Mesendoderm (in vitro differentiated cells): Measurements from ENCODE around the gene WNT5B. TPM values are rescaled to one million over a fixed set of nuclear protein-coding genes. Genes with fewer than 3 reads are reported as not detected.

Experiments used
- DNase-seq: peaks from one replicate; pipeline ENCODE4 v3.0.0; 2013
- H2AK5ac ChIP-seq: 2 replicates; pipeline ENCODE4 v1.6.1; 2013; ENCODE audit warnings: low read length, inconsistent platforms
- H2BK120ac ChIP-seq: 2 replicates; pipeline ENCODE4 v1.6.1; 2013; ENCODE audit warnings: low read depth, mild to moderate bottlenecking, low read length, moderate library complexity, mixed read lengths
- H2BK15ac ChIP-seq: replicated peaks from 2 replicates; pipeline ENCODE4 v1.6.1; 2013; ENCODE audit warnings: low read depth, mild to moderate bottlenecking, moderate library complexity
- H2BK5ac ChIP-seq: 2 replicates; pipeline ENCODE4 v1.6.1; 2013; ENCODE audit warnings: low read length, inconsistent platforms
- H3K18ac ChIP-seq: 2 replicates; pipeline ENCODE4 v1.6.1; 2013; ENCODE audit warnings: mild to moderate bottlenecking, low read length, mixed read lengths
- H3K23ac ChIP-seq: one replicate; pipeline ENCODE4 v1.6.1; 2013; ENCODE audit warnings: low read length
- H3K27ac ChIP-seq: 2 replicates; pipeline ENCODE4 v1.5.1; 2013; ENCODE audit warnings: low read depth, mild to moderate bottlenecking, inconsistent platforms, low read length, moderate library complexity
- H3K27me3 ChIP-seq: 2 replicates; pipeline ENCODE4 v1.6.1; 2013; ENCODE audit warnings: low read length, control low read depth, mild to moderate bottlenecking, inconsistent platforms; ENCODE audit not compliant: insufficient read depth, poor library complexity
- H3K36me3 ChIP-seq: 2 replicates; pipeline ENCODE4 v1.6.1; 2013; ENCODE audit warnings: low read length, inconsistent platforms; ENCODE audit not compliant: control insufficient read depth, insufficient read depth
- H3K4ac ChIP-seq: one replicate; pipeline ENCODE4 v1.6.1; 2013; ENCODE audit warnings: low read depth, mild to moderate bottlenecking, low read length, moderate library complexity
- H3K4me1 ChIP-seq: 2 replicates; pipeline ENCODE4 v1.6.1; 2013; ENCODE audit warnings: low read depth, low read length, inconsistent platforms; ENCODE audit not compliant: control insufficient read depth
- H3K4me2 ChIP-seq: 2 replicates; pipeline ENCODE4 v1.6.1; 2013; ENCODE audit warnings: low read length
- H3K4me3 ChIP-seq: 2 replicates; pipeline ENCODE4 v1.5.1; 2013; ENCODE audit warnings: mild to moderate bottlenecking, low read length
- H3K56ac ChIP-seq: one replicate; pipeline ENCODE4 v1.6.1; 2013; ENCODE audit warnings: low read length
- H3K79me1 ChIP-seq: 2 replicates; pipeline ENCODE4 v1.6.1; 2013; ENCODE audit warnings: low read length, inconsistent platforms
- H3K79me2 ChIP-seq: 2 replicates; pipeline ENCODE4 v1.6.1; 2013; ENCODE audit warnings: mild to moderate bottlenecking, low read length; ENCODE audit not compliant: control insufficient read depth, insufficient read depth
- H3K9ac ChIP-seq: 2 replicates; pipeline ENCODE4 v1.6.1; 2013; ENCODE audit warnings: low read length, inconsistent platforms
- H4K5ac ChIP-seq: one replicate; pipeline ENCODE4 v1.6.1; 2013; ENCODE audit warnings: low read length
- H4K8ac ChIP-seq: one replicate; pipeline ENCODE4 v1.6.1; 2013; ENCODE audit warnings: low read depth, mild to moderate bottlenecking, control low read depth, low read length, moderate library complexity
- WGBS: extraction: QIAGEN DNeasy Blood & Tissue Kit; methylation state at CpG from one replicate; pipeline ENCODE4 v1.1.7; 2013; ENCODE audit warnings: low lambda C conversion rate, missing lambda C conversion rate; ENCODE audit not compliant: insufficient coverage; ENCODE audit errors: extremely low coverage; 5-methylcytosine and 5-hydroxymethylcytosine counted together
- polyA plus RNA-seq, 2 experiments: library from polyadenylated mRNA; stranded (reverse); fragments of 200-250 nt; gene quantifications; one replicate each; pipeline ENCODE4 v1.2.3, GENCODE V29; 2013

The WNT5B gene
- polyA plus RNA-seq (2013, experiment 1 of 2) = 4.7 TPM
- 4.9 TPM for polyA plus RNA-seq (2013, experiment 2 of 2)

DNA sequence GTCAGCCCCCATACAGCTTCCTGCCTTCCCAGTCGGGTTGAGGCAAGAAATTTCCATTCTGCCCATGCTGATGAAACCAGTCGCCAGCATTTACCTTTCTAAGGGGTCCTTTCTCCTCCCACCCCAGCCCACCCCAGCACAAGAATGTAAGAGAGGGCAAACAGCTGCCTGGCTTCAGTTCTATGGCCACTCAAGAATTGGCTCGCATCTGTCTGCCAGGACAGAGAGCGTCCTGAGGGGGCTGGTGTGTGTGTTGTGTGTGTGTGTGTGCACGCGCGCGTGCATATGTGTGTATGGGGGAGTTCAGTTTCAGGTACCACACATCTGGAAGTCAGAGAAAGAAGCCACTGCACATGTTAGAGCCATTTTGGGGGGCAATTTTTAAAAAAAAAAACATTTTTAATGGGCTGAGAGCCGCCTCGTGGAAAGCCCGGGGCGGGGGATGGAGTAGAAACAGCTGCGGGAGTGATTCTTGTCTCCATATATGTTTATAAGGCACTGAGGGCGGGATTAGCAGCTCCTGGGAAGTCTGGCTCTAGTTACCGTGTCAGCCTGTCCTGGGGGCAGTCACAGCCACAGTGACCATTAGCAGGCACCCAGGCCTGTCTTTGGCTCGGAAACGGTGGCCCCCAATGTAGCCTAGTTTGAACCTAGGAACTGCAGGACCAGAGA lies at the start of gene WNT5B:
WNT5B (plus strand) TSS at position 566 of the 672 bp plus-strand sequence. CDS start 2,124 bp downstream, outside the sequence.
- WGBS = no CpG with 5 or more reads among the region's 17 CpGs
- H3K36me3 ChIP-seq = no peaks in the 10 kb centered on the region
- H3K79me1 ChIP-seq = no peaks in the 10 kb centered on the region
- no peaks in the 10 kb centered on the region for H3K27me3 ChIP-seq
- H3K9ac ChIP-seq = peak within 1 kb of the TSS; percentile 49
- no peak within 1 kb of the TSS for H3K4ac ChIP-seq
- H3K4me1 ChIP-seq = peaks cover 7% of the 10 kb centered on the region
- no peak within 1 kb of the TSS for H2BK5ac ChIP-seq
- H4K5ac ChIP-seq = no peak within 1 kb of the TSS
- peak within 1 kb of the TSS; percentile 70 for H3K4me2 ChIP-seq
- H3K56ac ChIP-seq = peak within 1 kb of the TSS; percentile 75
- H3K27ac ChIP-seq = peak within 1 kb of the TSS; percentile 13
- no peak within 1 kb of the TSS for H4K8ac ChIP-seq
- no peaks in the 10 kb centered on the region for H3K79me2 ChIP-seq
- no peak within 1 kb of the TSS for H3K23ac ChIP-seq
- H3K18ac ChIP-seq = peak within 1 kb of the TSS; percentile 20
- H3K4me3 ChIP-seq = no peak within 1 kb of the TSS
- no peak within 1 kb of the TSS for H2BK15ac ChIP-seq
- DNase-seq = peak; percentile 69
- H2AK5ac ChIP-seq = no peak within 1 kb of the TSS
- no peak within 1 kb of the TSS for H2BK120ac ChIP-seq

DNA sequence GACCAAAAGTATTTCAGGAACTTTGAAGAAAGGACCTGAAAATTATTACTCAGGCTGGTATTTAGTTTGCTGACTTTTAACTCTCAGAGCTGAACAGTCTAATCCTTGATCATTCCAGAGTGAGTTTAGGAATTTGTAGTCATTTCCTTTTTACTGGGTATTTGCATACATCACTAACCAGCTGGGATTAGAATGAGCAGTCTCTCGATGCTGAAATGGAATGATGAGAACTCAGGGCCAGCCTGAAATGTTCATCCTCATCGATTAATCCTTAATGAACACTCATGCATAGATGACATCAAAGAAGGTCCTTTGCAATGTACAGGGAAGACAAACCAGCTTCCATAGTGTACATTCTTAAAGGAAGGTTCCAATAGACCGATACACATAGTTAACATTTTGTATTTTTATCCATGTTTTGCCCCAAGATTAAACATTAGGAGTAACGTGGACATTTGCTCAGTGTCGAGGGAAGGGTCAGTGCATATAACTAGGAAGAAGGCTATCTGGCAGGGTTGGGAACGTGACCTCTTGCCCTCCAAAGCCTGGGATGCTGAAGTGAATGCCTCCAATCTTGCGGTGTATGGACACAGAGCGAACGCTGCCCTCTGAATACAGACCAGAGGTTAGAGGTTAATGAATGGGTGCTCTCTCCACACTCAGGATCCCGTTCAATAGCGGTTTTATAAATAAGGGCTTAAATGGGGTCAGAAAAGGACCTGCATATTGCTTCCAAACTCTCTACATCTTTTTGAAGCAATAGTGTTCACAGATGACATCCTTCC lies 49.2 kb upstream of the WNT5B start:
- Histone ChIP-seq H4K8ac (no peak overlapping the region), H3K27me3 (no peaks in the 10 kb centered on the region), H3K4me3 (no peak overlapping the region), H4K5ac (no peak overlapping the region), H3K23ac (no peak overlapping the region), H3K4me1 (peaks cover 2% of the 10 kb centered on the region), H3K79me1 (no peaks in the 10 kb centered on the region), H3K36me3 (no peaks in the 10 kb centered on the region), H3K79me2 (no peaks in the 10 kb centered on the region), H3K18ac (no peak overlapping the region), H3K27ac (no peak overlapping the region), H2AK5ac (no peak overlapping the region), H3K56ac (no peak overlapping the region), H3K4me2 (no peak overlapping the region), H2BK15ac (no peak overlapping the region), H3K4ac (no peak overlapping the region), H2BK5ac (no peak overlapping the region), H3K9ac (no peak overlapping the region), H2BK120ac (no peak overlapping the region)
- no peak for DNase-seq
- no CpG with 5 or more reads among the region's 11 CpGs for WGBS

DNA sequence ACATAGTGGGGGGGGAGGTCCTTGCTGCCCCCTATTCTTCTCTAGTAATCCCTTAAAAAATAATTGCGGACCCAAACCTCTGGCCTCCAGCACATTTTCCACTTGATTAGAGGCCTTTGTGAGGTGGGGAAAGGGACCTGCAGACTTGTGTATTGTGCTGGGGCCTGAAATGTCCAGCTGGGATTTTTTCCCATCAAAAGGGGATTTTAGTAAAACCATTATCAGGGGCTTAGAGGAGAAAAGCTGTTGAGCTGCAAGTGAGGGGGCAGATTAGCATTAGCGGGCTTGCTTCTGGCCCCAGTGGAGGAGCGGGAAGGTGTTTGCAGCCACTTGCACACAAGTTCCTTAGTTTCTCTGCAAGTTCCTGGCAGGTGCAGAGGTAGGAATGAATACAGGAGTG lies 48.5 kb upstream of the WNT5B start:
- H3K4me1 ChIP-seq = peaks cover under 1% of the 10 kb centered on the region
- H3K27me3 ChIP-seq = no peaks in the 10 kb centered on the region
- H2BK15ac ChIP-seq = no peak overlapping the region

DNA sequence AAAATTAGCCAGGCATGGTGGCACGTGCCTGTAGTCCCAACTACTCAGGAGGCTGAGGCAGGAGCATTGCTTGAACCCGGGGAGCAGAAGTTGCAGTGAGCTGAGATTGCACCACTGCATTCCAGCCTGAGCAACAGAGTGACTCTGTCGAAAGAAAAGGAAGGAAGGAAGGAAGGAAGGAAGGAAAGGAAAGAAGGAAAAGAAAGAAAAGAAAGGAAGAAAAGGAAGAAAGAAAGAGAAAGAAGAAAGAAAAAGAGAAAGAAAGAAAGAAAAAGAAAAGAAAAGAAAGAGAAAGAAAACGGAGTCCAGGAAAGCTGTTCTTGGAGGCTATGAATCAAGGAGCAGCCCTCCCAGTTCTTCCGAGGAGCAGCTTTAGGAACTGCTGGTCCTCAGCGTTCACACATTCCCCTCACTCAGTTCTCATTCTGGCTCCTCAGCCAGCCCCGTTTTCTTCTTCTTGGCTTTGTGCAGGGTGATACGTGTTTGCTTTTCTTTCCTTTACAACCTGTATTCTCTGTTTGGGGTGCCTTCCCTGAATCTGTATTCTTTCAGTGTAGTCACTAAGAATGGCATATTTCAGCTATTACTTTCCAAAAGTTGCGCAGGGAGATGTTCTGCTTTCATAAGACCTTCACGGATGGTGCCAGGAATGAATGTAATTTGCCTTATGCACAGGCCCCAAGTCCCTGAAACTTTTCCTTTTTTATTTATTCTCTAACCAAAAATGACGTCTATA lies 46.9 kb upstream of the WNT5B start:
- H3K27ac ChIP-seq = no peak overlapping the region
- no peak overlapping the region for H3K4me2 ChIP-seq
- H3K4ac ChIP-seq = no peak overlapping the region
- no peak overlapping the region for H3K23ac ChIP-seq
- no peak overlapping the region for H2AK5ac ChIP-seq
- H3K56ac ChIP-seq = no peak overlapping the region
- H3K79me2 ChIP-seq = no peaks in the 10 kb centered on the region
- H3K18ac ChIP-seq = no peak overlapping the region
- no peaks in the 10 kb centered on the region for H3K27me3 ChIP-seq
- no peak overlapping the region for H3K9ac ChIP-seq
- no peak overlapping the region for H2BK15ac ChIP-seq
- no peaks in the 10 kb centered on the region for H3K4me1 ChIP-seq
- DNase-seq = no peak
- no peak overlapping the region for H3K4me3 ChIP-seq
- no CpG with 5 or more reads among the region's 11 CpGs for WGBS
- H4K8ac ChIP-seq = no peak overlapping the region
- H3K36me3 ChIP-seq = no peaks in the 10 kb centered on the region
- no peak overlapping the region for H4K5ac ChIP-seq
- no peak overlapping the region for H2BK120ac ChIP-seq
- H3K79me1 ChIP-seq = no peaks in the 10 kb centered on the region
- no peak overlapping the region for H2BK5ac ChIP-seq

More for the DNA sequence above, 48.5 kb upstream of the WNT5B start:
- DNase-seq = peak; percentile 46
- no peak overlapping the region for H2AK5ac ChIP-seq
- no peak overlapping the region for H4K5ac ChIP-seq
- H3K27ac ChIP-seq = no peak overlapping the region
- H3K36me3 ChIP-seq = no peaks in the 10 kb centered on the region
- WGBS = no CpG with 5 or more reads among the region's 3 CpGs
- no peak overlapping the region for H3K4me2 ChIP-seq
- H3K9ac ChIP-seq = no peak overlapping the region
- no peak overlapping the region for H3K4ac ChIP-seq
- H2BK120ac ChIP-seq = no peak overlapping the region
- no peak overlapping the region for H3K23ac ChIP-seq
- H2BK5ac ChIP-seq = no peak overlapping the region
- H4K8ac ChIP-seq = no peak overlapping the region
- no peaks in the 10 kb centered on the region for H3K79me2 ChIP-seq
- H3K79me1 ChIP-seq = no peaks in the 10 kb centered on the region
- no peak overlapping the region for H3K56ac ChIP-seq
- H3K4me3 ChIP-seq = no peak overlapping the region
- no peak overlapping the region for H3K18ac ChIP-seq

DNA sequence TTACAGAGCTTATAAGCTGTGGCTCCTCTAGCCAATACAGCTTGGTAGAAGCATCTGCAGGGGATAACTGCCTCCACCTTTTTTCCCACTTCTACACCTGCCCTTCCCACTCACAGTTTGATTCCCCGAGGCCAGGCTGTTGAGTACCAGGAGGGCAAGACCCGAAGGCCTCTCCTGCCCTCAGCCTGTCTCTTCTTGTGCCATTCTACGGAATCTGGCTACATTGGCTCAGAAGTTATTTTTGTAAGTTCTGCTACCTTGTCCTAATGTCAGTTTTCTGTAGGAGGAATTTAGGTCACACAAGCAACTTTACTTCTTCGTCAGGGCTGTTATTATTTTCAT lies 46.4 kb upstream of the WNT5B start:
- no peak overlapping the region for H3K27ac ChIP-seq
- no peak overlapping the region for H3K9ac ChIP-seq
- DNase-seq = no peak
- no peak overlapping the region for H3K4me2 ChIP-seq
- no peak overlapping the region for H3K23ac ChIP-seq
- H3K27me3 ChIP-seq = no peaks in the 10 kb centered on the region
- H3K79me1 ChIP-seq = no peaks in the 10 kb centered on the region
- H4K8ac ChIP-seq = no peak overlapping the region
- H3K18ac ChIP-seq = no peak overlapping the region
- no peak overlapping the region for H3K56ac ChIP-seq
- H2BK15ac ChIP-seq = no peak overlapping the region
- H3K79me2 ChIP-seq = no peaks in the 10 kb centered on the region
- no peak overlapping the region for H3K4me3 ChIP-seq
- H3K4ac ChIP-seq = no peak overlapping the region
- no peak overlapping the region for H2BK5ac ChIP-seq
- WGBS = no CpG with 5 or more reads among the region's 4 CpGs
- H2BK120ac ChIP-seq = no peak overlapping the region
- H2AK5ac ChIP-seq = no peak overlapping the region
- H3K4me1 ChIP-seq = peaks cover 1% of the 10 kb centered on the region
- no peak overlapping the region for H4K5ac ChIP-seq
- no peaks in the 10 kb centered on the region for H3K36me3 ChIP-seq
